Hepatocyte (in vitro differentiated cells): ENCODE results near the gene PHACTR3. TPM values are rescaled to one million over a fixed set of nuclear protein-coding genes. Genes with fewer than 3 reads are reported as not detected.

Source experiments
- DNase-seq: peaks from one replicate; pipeline ENCODE4 v3.0.0-alpha.2; 2016; ENCODE audit warnings: low spot score
- H2AFZ ChIP-seq: fragments of 200-600 bp; sonication (generic); 2 replicates; pipeline ENCODE4 v1.6.0; 2016; ENCODE audit warnings: antibody characterized with exemption, mild to moderate bottlenecking
- H3K27ac ChIP-seq: fragments of 200-600 bp; sonication (generic); 2 replicates; pipeline ENCODE4 v1.5.1; 2016; ENCODE audit warnings: mild to moderate bottlenecking
- H3K27me3 ChIP-seq: fragments of 200-600 bp; sonication (generic); 2 replicates; pipeline ENCODE4 v1.6.1; 2016
- H3K36me3 ChIP-seq: fragments of 200-600 bp; sonication (generic); replicated peaks from 2 replicates; pipeline ENCODE4 v1.5.1; 2016; ENCODE audit warnings: low read depth; ENCODE audit not compliant: insufficient read depth
- H3K4me1 ChIP-seq: fragments of 200-600 bp; sonication (generic); 2 replicates; pipeline ENCODE4 v1.5.1; 2016; ENCODE audit warnings: mild to moderate bottlenecking, moderate library complexity; ENCODE audit not compliant: insufficient read depth
- H3K4me2 ChIP-seq: fragments of 200-600 bp; sonication (generic); 2 replicates; pipeline ENCODE4 v1.6.0; 2016
- H3K4me3 ChIP-seq: fragments of 200-600 bp; sonication (generic); 2 replicates; pipeline ENCODE4 v1.5.1; 2016; ENCODE audit warnings: mild to moderate bottlenecking
- H3K79me2 ChIP-seq: fragments of 200-600 bp; sonication (generic); 2 replicates; pipeline ENCODE4 v1.6.0; 2017; ENCODE audit warnings: mild to moderate bottlenecking
- H3K9me2 ChIP-seq: fragments of 200-600 bp; sonication (generic); replicated peaks from 2 replicates; pipeline ENCODE4 v1.6.0; 2017; ENCODE audit warnings: mild to moderate bottlenecking; ENCODE audit not compliant: insufficient read depth
- H3K9me3 ChIP-seq: fragments of 200-600 bp; sonication (generic); 2 replicates; pipeline ENCODE4 v1.5.1; 2016; ENCODE audit warnings: low read depth, mild to moderate bottlenecking
- H4K20me1 ChIP-seq: fragments of 200-600 bp; sonication (generic); 2 replicates; pipeline ENCODE4 v1.6.0; 2016; ENCODE audit warnings: mild to moderate bottlenecking; ENCODE audit not compliant: insufficient read depth, poor library complexity, severe bottlenecking
- EZH2 ChIP-seq: fragments of 200-600 bp; sonication (generic); IDR thresholded peaks from 2 replicates; pipeline ENCODE4 v1.6.1; 2016; ENCODE audit warnings: antibody characterized with exemption, mild to moderate bottlenecking, borderline replicate concordance
- EZH2phosphoT487 ChIP-seq: fragments of 200-600 bp; sonication (generic); IDR thresholded peaks from one replicate; pipeline ENCODE4 v1.6.1; 2018; ENCODE audit warnings: antibody characterized with exemption, mild to moderate bottlenecking, low read depth, moderate library complexity; ENCODE audit not compliant: unreplicated experiment, severe bottlenecking
- WGBS: methylation state at CpG from one replicate; pipeline ENCODE4 v1.1.6; 2016; ENCODE audit warnings: low lambda C conversion rate; ENCODE audit errors: missing lambda C conversion rate; 5-methylcytosine and 5-hydroxymethylcytosine counted together
- polyA plus RNA-seq: library from polyadenylated mRNA; unstranded; fragments of >200 nt; fragmentation: Nextera tagmentation; extraction: Ambion mirVana; gene quantifications from 2 replicates; pipeline ENCODE4 v1.2.1, GENCODE V29; 2016
- total RNA-seq: library from RNA; depleted of rRNA; stranded (reverse); fragments of >200 nt; gene quantifications from 2 replicates; pipeline ENCODE4 v1.2.3, GENCODE V29; 2014
- TF ChIP-seq, protein P1 (sequence below): fragments of 200-600 bp; sonication (generic); IDR thresholded peaks from 2 replicates; pipeline ENCODE4 v1.5.1; 2016; ENCODE audit warnings: antibody characterized with exemption, mild to moderate bottlenecking; ENCODE audit not compliant: poor library complexity

PHACTR3 gene
- total and polyA plus RNA-seq, 2 experiments from 2014 or later, result 5.2 to 7.5 TPM

- H3K79me2 ChIP-seq, result no peaks in the 10 kb centered on the region
- no peak for DNase-seq
- H2AFZ ChIP-seq, result no peak overlapping the region
- no peak overlapping the region for H3K4me2 ChIP-seq
- H3K27ac ChIP-seq, result no peak overlapping the region
- no peaks in the 10 kb centered on the region for H3K9me3 ChIP-seq
- peaks cover 15% of the 10 kb centered on the region for H3K27me3 ChIP-seq
- 75% methylated on average over 7 of the region's 7 CpGs for WGBS
- peaks cover 3% of the 10 kb centered on the region for H3K4me1 ChIP-seq
- TF ChIP-seq EZH2 (no peak), EZH2phosphoT487 (no peak)
- TF ChIP-seq, protein P1, sequence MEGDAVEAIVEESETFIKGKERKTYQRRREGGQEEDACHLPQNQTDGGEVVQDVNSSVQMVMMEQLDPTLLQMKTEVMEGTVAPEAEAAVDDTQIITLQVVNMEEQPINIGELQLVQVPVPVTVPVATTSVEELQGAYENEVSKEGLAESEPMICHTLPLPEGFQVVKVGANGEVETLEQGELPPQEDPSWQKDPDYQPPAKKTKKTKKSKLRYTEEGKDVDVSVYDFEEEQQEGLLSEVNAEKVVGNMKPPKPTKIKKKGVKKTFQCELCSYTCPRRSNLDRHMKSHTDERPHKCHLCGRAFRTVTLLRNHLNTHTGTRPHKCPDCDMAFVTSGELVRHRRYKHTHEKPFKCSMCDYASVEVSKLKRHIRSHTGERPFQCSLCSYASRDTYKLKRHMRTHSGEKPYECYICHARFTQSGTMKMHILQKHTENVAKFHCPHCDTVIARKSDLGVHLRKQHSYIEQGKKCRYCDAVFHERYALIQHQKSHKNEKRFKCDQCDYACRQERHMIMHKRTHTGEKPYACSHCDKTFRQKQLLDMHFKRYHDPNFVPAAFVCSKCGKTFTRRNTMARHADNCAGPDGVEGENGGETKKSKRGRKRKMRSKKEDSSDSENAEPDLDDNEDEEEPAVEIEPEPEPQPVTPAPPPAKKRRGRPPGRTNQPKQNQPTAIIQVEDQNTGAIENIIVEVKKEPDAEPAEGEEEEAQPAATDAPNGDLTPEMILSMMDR, result no peak
- no peaks in the 10 kb centered on the region for H4K20me1 ChIP-seq
- no peak overlapping the region for H3K4me3 ChIP-seq
- H3K36me3 ChIP-seq, result no peaks in the 10 kb centered on the region
- H3K9me2 ChIP-seq, result no peaks in the 10 kb centered on the region
These were observed 184.6 kb downstream of the PHACTR3 start for GRCh38 chr20:59788811-59789397.

GRCh38 chr20:59789686-59790085, 185.3 kb downstream of the PHACTR3 start:
- TF ChIP-seq EZH2 (no peak), EZH2phosphoT487 (no peak)
- TF ChIP-seq, protein P1, result no peak
- Histone ChIP-seq H3K4me2 (no peak overlapping the region), H3K79me2 (no peaks in the 10 kb centered on the region), H3K27ac (no peak overlapping the region), H3K36me3 (no peaks in the 10 kb centered on the region), H3K4me1 (peaks cover 3% of the 10 kb centered on the region), H4K20me1 (no peaks in the 10 kb centered on the region), H2AFZ (no peak overlapping the region), H3K9me2 (no peaks in the 10 kb centered on the region), H3K4me3 (no peak overlapping the region), H3K9me3 (no peaks in the 10 kb centered on the region), H3K27me3 (peaks cover 15% of the 10 kb centered on the region)
- DNase-seq, result no peak
- WGBS, result 39% methylated on average over 2 of the region's 2 CpGs

GRCh38 chr20:59790346-59790745, 186.0 kb downstream of the PHACTR3 start:
- no peak overlapping the region for H2AFZ ChIP-seq
- WGBS, result 87% methylated on average over 1 of the region's 1 CpG
- no peaks in the 10 kb centered on the region for H3K9me2 ChIP-seq
- H3K4me2 ChIP-seq, result no peak overlapping the region
- no peaks in the 10 kb centered on the region for H3K9me3 ChIP-seq
- TF ChIP-seq EZH2phosphoT487, result no peak
- TF ChIP-seq EZH2, result no peak
- TF ChIP-seq, protein P1, result no peak
- no peaks in the 10 kb centered on the region for H4K20me1 ChIP-seq
- peaks cover 15% of the 10 kb centered on the region for H3K27me3 ChIP-seq
- no peak overlapping the region for H3K4me3 ChIP-seq
- no peaks in the 10 kb centered on the region for H3K79me2 ChIP-seq
- DNase-seq, result no peak
- no peak overlapping the region for H3K27ac ChIP-seq
- H3K4me1 ChIP-seq, result peaks cover 1% of the 10 kb centered on the region
- H3K36me3 ChIP-seq, result no peaks in the 10 kb centered on the region
